Measurements from ENCODE around the gene POLD1.

The POLD1 gene

DNA sequence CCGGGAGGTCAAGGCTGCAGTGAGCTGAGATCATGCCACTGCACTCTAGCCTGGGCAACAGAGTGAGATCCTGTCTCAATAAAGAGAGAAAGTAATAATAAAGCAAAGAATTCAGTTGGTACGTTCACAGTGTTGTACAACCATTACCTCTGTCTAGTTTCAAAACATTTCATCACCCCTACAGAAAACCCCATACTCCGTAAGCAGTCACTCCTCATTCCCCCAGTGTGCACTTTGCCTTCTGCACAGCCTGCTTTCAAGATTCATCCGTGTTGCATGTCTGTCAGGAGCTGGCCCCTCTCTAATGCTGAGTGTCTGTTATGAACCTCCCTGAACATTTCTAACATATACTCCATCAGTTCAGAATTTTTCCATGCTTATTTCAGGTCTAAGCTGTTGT, 9.4 kb downstream of the POLD1 start:
- TF ChIP-seq, protein P1, sequence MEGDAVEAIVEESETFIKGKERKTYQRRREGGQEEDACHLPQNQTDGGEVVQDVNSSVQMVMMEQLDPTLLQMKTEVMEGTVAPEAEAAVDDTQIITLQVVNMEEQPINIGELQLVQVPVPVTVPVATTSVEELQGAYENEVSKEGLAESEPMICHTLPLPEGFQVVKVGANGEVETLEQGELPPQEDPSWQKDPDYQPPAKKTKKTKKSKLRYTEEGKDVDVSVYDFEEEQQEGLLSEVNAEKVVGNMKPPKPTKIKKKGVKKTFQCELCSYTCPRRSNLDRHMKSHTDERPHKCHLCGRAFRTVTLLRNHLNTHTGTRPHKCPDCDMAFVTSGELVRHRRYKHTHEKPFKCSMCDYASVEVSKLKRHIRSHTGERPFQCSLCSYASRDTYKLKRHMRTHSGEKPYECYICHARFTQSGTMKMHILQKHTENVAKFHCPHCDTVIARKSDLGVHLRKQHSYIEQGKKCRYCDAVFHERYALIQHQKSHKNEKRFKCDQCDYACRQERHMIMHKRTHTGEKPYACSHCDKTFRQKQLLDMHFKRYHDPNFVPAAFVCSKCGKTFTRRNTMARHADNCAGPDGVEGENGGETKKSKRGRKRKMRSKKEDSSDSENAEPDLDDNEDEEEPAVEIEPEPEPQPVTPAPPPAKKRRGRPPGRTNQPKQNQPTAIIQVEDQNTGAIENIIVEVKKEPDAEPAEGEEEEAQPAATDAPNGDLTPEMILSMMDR (IDR thresholded peaks at IDR 0.05) = no peak
- no peak overlapping the region for H3K4me3 ChIP-seq (ENCODE audit: low read depth in 1 of 2, low read length in 1 of 2)
- no peaks in the 10 kb centered on the region for H3K4me1 ChIP-seq (ENCODE audit: control insufficient read depth in 1 of 2, insufficient read depth in 1 of 2, low read depth in 1 of 2, low read length in 1 of 2)
- no peaks in the 10 kb centered on the region for H3K9me3 ChIP-seq
- no peaks in the 10 kb centered on the region for H3K36me3 ChIP-seq
- H3K27ac ChIP-seq = no peak overlapping the region
- H3K27me3 ChIP-seq = no peaks in the 10 kb centered on the region

DNA sequence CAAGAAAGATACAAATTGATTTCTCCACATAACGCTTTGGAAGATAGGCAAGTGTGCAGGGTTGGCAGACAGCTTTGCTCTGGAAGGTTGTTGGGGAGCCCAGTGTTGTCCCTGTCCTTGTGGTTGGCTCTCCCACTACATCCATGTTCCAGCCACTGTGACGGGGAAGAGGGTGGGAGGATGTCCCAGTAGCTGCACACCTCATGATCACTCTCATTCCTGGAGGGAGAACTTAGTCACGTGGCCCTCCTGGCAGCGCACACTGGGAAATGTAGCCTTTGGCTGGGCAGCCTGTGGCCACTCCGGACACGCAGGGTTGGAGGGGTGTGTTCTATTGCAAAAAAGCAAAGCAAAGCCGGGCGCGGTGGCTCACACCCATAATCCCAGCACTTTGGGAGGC, 9.9 kb downstream of the POLD1 start:
- no peaks in the 10 kb centered on the region for H3K27me3 ChIP-seq
- TF ChIP-seq, protein P1 (IDR thresholded peaks at IDR 0.05) = no peak
- no peaks in the 10 kb centered on the region for H3K4me1 ChIP-seq (ENCODE audit: control insufficient read depth in 1 of 2, insufficient read depth in 1 of 2, low read depth in 1 of 2, low read length in 1 of 2)
- H3K36me3 ChIP-seq = no peaks in the 10 kb centered on the region
- no peaks in the 10 kb centered on the region for H3K9me3 ChIP-seq
- H3K27ac ChIP-seq = no peak overlapping the region
- H3K4me3 ChIP-seq (ENCODE audit: low read depth in 1 of 2, low read length in 1 of 2) = no peak overlapping the region

DNA sequence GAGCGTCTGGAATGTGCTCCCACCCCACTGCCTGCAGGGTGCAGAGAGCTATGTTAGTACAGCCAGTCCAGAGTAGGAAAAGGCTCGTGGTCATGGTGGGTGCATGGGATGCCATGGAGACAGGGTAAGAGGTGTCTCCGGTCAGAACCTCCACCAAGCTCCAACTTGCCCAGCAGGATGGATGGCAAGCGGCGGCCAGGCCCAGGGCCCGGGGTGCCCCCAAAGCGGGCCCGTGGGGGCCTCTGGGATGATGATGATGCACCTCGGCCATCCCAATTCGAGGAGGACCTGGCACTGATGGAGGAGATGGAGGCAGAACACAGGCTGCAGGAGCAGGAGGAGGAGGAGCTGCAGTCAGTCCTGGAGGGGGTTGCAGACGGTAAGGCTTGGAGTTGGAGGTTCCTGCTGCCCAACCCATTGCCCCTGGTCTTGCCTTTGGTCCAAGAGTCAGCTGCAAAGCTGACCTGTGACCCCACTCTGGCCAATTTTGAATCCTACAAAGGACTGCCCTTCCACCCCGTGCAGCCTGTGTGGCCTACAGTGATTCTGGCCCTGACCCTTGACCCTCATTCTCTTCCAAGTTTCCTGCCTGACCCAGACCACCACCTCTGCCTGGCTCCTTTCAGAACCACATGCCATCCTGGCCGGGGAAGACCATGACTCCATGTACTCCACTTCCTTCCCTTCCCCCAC, 14.7 kb downstream of the POLD1 start:
- H3K4me1 ChIP-seq (ENCODE audit: control insufficient read depth in 1 of 2, insufficient read depth in 1 of 2, low read depth in 1 of 2, low read length in 1 of 2) = no peaks in the 10 kb centered on the region
- H3K9me3 ChIP-seq = no peaks in the 10 kb centered on the region
- TF ChIP-seq, protein P1 (IDR thresholded peaks at IDR 0.05) = no peak
- H3K4me3 ChIP-seq (ENCODE audit: low read depth in 1 of 2, low read length in 1 of 2) = no peak overlapping the region
- peaks cover 21% of the 10 kb centered on the region for H3K36me3 ChIP-seq
- H3K27me3 ChIP-seq = no peaks in the 10 kb centered on the region
- H3K27ac ChIP-seq = no peak overlapping the region

DNA sequence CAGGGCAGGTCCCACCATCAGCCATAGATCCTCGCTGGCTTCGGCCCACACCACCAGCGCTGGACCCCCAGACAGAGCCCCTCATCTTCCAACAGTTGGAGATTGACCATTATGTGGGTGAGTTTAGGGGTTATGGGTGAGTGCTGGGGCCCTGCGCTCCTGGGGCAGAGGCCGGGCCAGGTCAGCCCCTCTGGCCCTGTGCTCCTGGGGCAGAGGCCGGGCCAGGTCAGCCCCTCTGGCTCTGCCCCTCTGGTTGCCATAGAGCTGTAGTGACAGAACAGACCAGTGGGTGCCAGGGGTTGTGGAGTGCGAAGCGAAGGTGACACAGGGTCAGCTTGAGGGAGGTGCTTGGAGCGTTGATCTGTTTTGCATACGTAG, 15.2 kb downstream of the POLD1 start:
- no peaks in the 10 kb centered on the region for H3K27me3 ChIP-seq
- no peaks in the 10 kb centered on the region for H3K9me3 ChIP-seq
- H3K4me3 ChIP-seq (ENCODE audit: low read depth in 1 of 2, low read length in 1 of 2) = no peak overlapping the region
- H3K4me1 ChIP-seq (ENCODE audit: control insufficient read depth in 1 of 2, insufficient read depth in 1 of 2, low read depth in 1 of 2, low read length in 1 of 2) = no peaks in the 10 kb centered on the region
- TF ChIP-seq, protein P1 (IDR thresholded peaks at IDR 0.05) = no peak
- peaks cover 23% of the 10 kb centered on the region for H3K36me3 ChIP-seq
- H3K27ac ChIP-seq = no peak overlapping the region

GRCh38 chr19:50401605-50402450, 17.7 kb downstream of the POLD1 start:
- H3K9me3 ChIP-seq = no peaks in the 10 kb centered on the region
- no peak overlapping the region for H3K27ac ChIP-seq
- TF ChIP-seq, protein P1 (IDR thresholded peaks at IDR 0.05) = no peak
- no peaks in the 10 kb centered on the region for H3K4me1 ChIP-seq (ENCODE audit: control insufficient read depth in 1 of 2, insufficient read depth in 1 of 2, low read depth in 1 of 2, low read length in 1 of 2)
- H3K36me3 ChIP-seq = peaks cover 41% of the 10 kb centered on the region
- H3K4me3 ChIP-seq (ENCODE audit: low read depth in 1 of 2, low read length in 1 of 2) = no peak overlapping the region
- H3K27me3 ChIP-seq = no peaks in the 10 kb centered on the region

Measured in neutrophil (primary cell).